Testis (tissue), 2 donors: ENCODE measurements around the gene SLC22A23.

Experiments
- CTCF ChIP-seq, 3 experiments: fragments of 450-650 bp in 2 of 3; fragments of 200-600 bp in 1 of 3; sonication (generic) in 1 of 3; IDR thresholded peaks; one replicate each; pipeline ENCODE4 v1.5.1; 2016 to 2019; ENCODE audit warnings: antibody characterized with exemption in 3 of 3, mild to moderate bottlenecking in 2 of 3, moderate library complexity in 1 of 3
- POLR2A ChIP-seq: fragments of 450-650 bp; IDR thresholded peaks from one replicate; pipeline ENCODE4 v1.6.1; 2017; ENCODE audit warnings: antibody characterized with exemption, mild to moderate bottlenecking, moderate library complexity

DNA sequence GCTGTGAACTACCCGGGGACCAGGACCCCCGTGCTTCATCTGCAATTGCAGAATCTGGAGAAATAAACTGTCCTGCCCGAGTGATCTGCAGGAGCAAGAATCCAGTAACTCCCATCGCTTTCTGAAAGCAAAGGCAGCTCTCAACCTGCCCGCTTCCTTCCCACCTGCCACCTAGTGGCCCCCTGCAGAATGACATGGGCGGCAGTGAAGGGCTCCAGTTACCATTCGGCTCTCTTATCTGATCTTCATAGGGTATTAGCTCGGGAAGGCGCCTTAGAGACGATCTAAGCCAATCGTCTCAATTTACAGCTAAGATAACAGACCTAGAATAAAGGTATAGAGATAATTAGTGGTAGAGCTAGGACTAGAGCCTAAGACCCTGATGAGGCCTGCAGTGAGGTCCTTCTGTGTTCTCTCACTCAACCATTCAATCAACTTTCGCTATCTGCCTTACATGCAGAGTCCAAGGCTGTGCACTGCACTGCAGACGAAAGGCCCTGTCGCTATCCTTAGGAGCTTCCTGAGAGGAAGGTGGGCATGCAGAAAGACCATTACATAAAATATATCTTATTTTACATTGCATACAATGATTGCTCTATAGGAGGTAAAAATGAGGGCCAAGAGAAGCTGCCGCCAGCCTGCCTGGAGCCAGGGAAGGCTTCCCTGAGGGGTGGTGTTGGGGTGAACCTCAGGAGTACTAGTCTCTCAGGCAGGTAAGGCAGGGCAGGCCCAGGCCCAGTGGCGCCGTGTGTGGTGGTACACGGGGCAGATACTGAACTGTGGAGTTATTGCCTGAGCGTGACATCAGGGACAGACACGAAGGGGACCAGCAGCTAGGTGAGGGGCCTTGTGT is 205.2 kb downstream of the SLC22A23 start:
- TF ChIP-seq CTCF (IDR thresholded peaks at IDR 0.05) (peak; percentile 88 to 96 (median 91)), POLR2A (no peak)
